ENCODE results near the gene RGS9. TPM values are rescaled to one million over a fixed set of nuclear protein-coding genes. Genes with fewer than 3 reads are reported as not detected.

The RGS9 gene
- total and polyA plus RNA-seq, 10 of the 15 experiments (the other 5 are each of a cell fraction or from before 2014, with no cell fraction given), result 1.1 to 10.6 (median 5.6) TPM

GRCh38 chr17:65101371-65101770 is 35.8 kb upstream of the RGS9 start:
- 10% methylated on average over 6 of the region's 6 CpGs for WGBS (ENCODE audit: insufficient coverage, insufficient replicate concordance, low lambda C conversion rate, missing lambda C conversion rate)
- peak overlapping the region; percentile 85; the same call in 1 of the 2 replicates for H2AFZ ChIP-seq (ENCODE audit: control insufficient read depth, low read depth, low read length)
- H3K4me3 ChIP-seq, result peak overlapping the region; percentile 78
- ATAC-seq (no peak), FAIRE-seq (peak; percentile 35), DNase-seq (ENCODE audit: low read depth, low spot score) (no peak)
- ChIA-PET CTCF (interaction anchor here (0.7 to 4.0 kb wide), 19 partner anchors 9 to 174 kb away, joined by 3 to 33 read pairs (median 4); partner anchors contain the start of genes GNA13 and RGS9), RAD21 (ENCODE audit: unreplicated experiment) (interaction anchor here (0.6 to 4.0 kb wide), 10 partner anchors 43 to 324 kb away, joined by 3 to 21 read pairs (median 5); partner anchors contain the start of gene GNA13), SMC1A (ENCODE audit: uncharacterized antibody, unreplicated experiment) (interaction anchor here (0.8 to 6.4 kb wide), 11 partner anchors 12 to 138 kb away, joined by 3 to 60 read pairs (median 7); partner anchors contain the start of gene GNA13), POLR2A (no interaction called here)
- peak overlapping the region; percentile 90 for H3K4me2 ChIP-seq (ENCODE audit: control insufficient read depth, insufficient read depth)
- peaks cover 12% of the 10 kb centered on the region for H3K4me1 ChIP-seq (ENCODE audit: control insufficient read depth, insufficient read depth, low read length)
- no TSS peak for BruUV-seq (replicated peaks)
- no peaks in the 10 kb centered on the region for H4K20me1 ChIP-seq (ENCODE audit: control insufficient read depth, insufficient read depth)
- no peaks in the 10 kb centered on the region for H3K27me3 ChIP-seq (replicated peaks in 1 of 2; ENCODE audit: control insufficient read depth in 2 of 2, insufficient read depth in 2 of 2, low read length in 1 of 2)
- no peak for TF ChIP-seq RBBP5 (conservative IDR thresholded peaks at IDR 0.05)
- TF ChIP-seq ATF2 (IDR thresholded peaks at IDR 0.05; ENCODE audit: low read length), result no peak
- TF ChIP-seq MXI1 (IDR thresholded peaks at IDR 0.05; ENCODE audit: low read depth, low read length), result no peak
- no peak for TF ChIP-seq NR2C1 (IDR thresholded peaks at IDR 0.05)
- TF ChIP-seq ASH2L (IDR thresholded peaks at IDR 0.05; ENCODE audit: borderline replicate concordance, low read depth), result no peak
- TF ChIP-seq MTA3 (IDR thresholded peaks at IDR 0.05; ENCODE audit: borderline replicate concordance, low read length), result no peak
- no peak for TF ChIP-seq SIX5 (IDR thresholded peaks at IDR 0.05; ENCODE audit: low read depth, low read length, severe bottlenecking)
- TF ChIP-seq ZBED1 (IDR thresholded peaks at IDR 0.05; ENCODE audit: borderline replicate concordance), result no peak
- TF ChIP-seq NFYB (IDR thresholded peaks at IDR 0.05; ENCODE audit: insufficient read depth, low read depth, low read length), result no peak
- no peak for TF ChIP-seq SUZ12 (IDR thresholded peaks at IDR 0.05; ENCODE audit: unreplicated experiment)
- no peak for TF ChIP-seq BRCA1 (IDR thresholded peaks at IDR 0.05; ENCODE audit: low read depth, low read length)
- TF ChIP-seq BACH1 (IDR thresholded peaks at IDR 0.05; ENCODE audit: borderline replicate concordance), result no peak
- TF ChIP-seq HSF1 (IDR thresholded peaks at IDR 0.05; ENCODE audit: low read depth, low read length), result no peak
- H3K9ac ChIP-seq (ENCODE audit: control insufficient read depth, insufficient read depth, low read length), result no peak overlapping the region
- no peaks in the 10 kb centered on the region for H3K9me3 ChIP-seq (replicated peaks; ENCODE audit: control insufficient read depth, insufficient read depth, low read length)
- no peak overlapping the region for H3K27ac ChIP-seq (ENCODE audit: control insufficient read depth, insufficient read depth)
- intact Hi-C loops (cut with micrococcal nuclease; ENCODE audit: unreplicated experiment), result loop anchor here (2.0 kb wide), 3 partner anchors 45 to 127 kb away; partner anchors contain the start of gene GNA13
- in situ Hi-C loops (cut with MboI), result loop anchor here (5.0 kb wide), 1 partner anchor 139 kb away; no protein-coding TSS in a partner anchor
- H3K79me2 ChIP-seq (ENCODE audit: control insufficient read depth, insufficient read depth, low read length), result no peaks in the 10 kb centered on the region
- H3K36me3 ChIP-seq (ENCODE audit: control insufficient read depth in 2 of 2, insufficient read depth in 2 of 2, low read length in 1 of 2), result no peaks in the 10 kb centered on the region

All from GM12878 (cell line).